Endothelial cell of umbilical vein (primary cell): ENCODE measurements around the gene TIMMDC1. TPM values are rescaled to one million over a fixed set of nuclear protein-coding genes. Genes with fewer than 3 reads are reported as not detected.

ENCODE experiments used
- BruUV-seq: library from RNA; stranded (reverse); fragments of 400-500 nt; replicated peaks from 2 replicates; lab custom pipeline; 2021; lab: Mats Ljungman, UMichigan
- CTCF ChIA-PET: fragments of 300-600, 350-600 bp; sonication (Branson Sonifier 250); formaldehyde crosslinking; loops from one replicate; lab custom pipeline; 2021; ENCODE audit warnings: antibody characterized with exemption, inconsistent platforms; lab: Charles Lee
- POLR2A ChIA-PET: fragments of 300-600, 350-600 bp; sonication (Branson Sonifier 250); formaldehyde crosslinking; loops from one replicate; lab custom pipeline; 2021; ENCODE audit warnings: antibody characterized with exemption, inconsistent platforms; lab: Charles Lee
- DNase-seq: peaks from one replicate; pipeline ENCODE4 v3.0.0-alpha.2; 2011; ENCODE audit warnings: low read depth, low spot score
- FAIRE-seq: peaks from 2 replicates; lab custom pipeline; 2011; peaks lifted over from hg19 to GRCh38; lab: Jason Lieb, UNC
- H2AFZ ChIP-seq: 2 replicates; pipeline ENCODE4 v1.6.0; 2012; ENCODE audit warnings: low read depth, low read length, control low read depth, inconsistent platforms
- H3K27ac ChIP-seq: 2 replicates; pipeline ENCODE4 v1.5.1; 2011; ENCODE audit warnings: low read depth, mild to moderate bottlenecking, control low read depth, low read length, moderate library complexity; ENCODE audit not compliant: insufficient read depth
- H3K27me3 ChIP-seq, 2 experiments: 2 replicates each; pipeline versions ENCODE4 v1.6.0 to v1.6.1; 2011; ENCODE audit warnings: low read length in 2 of 2, mixed read lengths in 1 of 2; ENCODE audit not compliant: control insufficient read depth in 2 of 2, insufficient read depth in 2 of 2
- H3K36me3 ChIP-seq, 2 experiments: 2 replicates in 1 of 2; 3 replicates in 1 of 2; pipeline ENCODE4 v1.5.1; 2011; ENCODE audit warnings: low read length in 2 of 2, mild to moderate bottlenecking in 1 of 2, moderate library complexity in 1 of 2; ENCODE audit not compliant: control insufficient read depth in 2 of 2, insufficient read depth in 2 of 2; ENCODE audit errors: extremely low read depth in 1 of 2
- H3K4me1 ChIP-seq: 3 replicates; pipeline ENCODE4 v1.5.1; 2011; ENCODE audit warnings: mild to moderate bottlenecking, low read length; ENCODE audit not compliant: control insufficient read depth, insufficient read depth; ENCODE audit errors: extremely low read depth
- H3K4me2 ChIP-seq: 2 replicates; pipeline ENCODE4 v1.6.1; 2011; ENCODE audit warnings: low read length, control low read depth, mixed read lengths; ENCODE audit not compliant: insufficient read depth
- H3K4me3 ChIP-seq, 3 experiments: fragments of 200-600 bp in 1 of 3; sonication (generic), shearing (Covaris generic) in 1 of 3; replicated peaks in 1 of 3; 2 replicates each; pipeline ENCODE4 v1.5.1; 2011 to 2016; ENCODE audit warnings: control low read depth in 3 of 3, low read length in 3 of 3, mild to moderate bottlenecking in 2 of 3, inconsistent platforms in 1 of 3, low read depth in 1 of 3, moderate library complexity in 1 of 3; ENCODE audit not compliant: insufficient read depth in 1 of 3
- H3K79me2 ChIP-seq: 2 replicates; pipeline ENCODE4 v1.6.0; 2012; ENCODE audit warnings: low read length, inconsistent platforms; ENCODE audit not compliant: control insufficient read depth, insufficient read depth
- H3K9ac ChIP-seq: replicated peaks from 2 replicates; pipeline ENCODE3; 2011; ENCODE audit warnings: low read length, control low read depth; ENCODE audit not compliant: insufficient read depth; ENCODE audit errors: extremely low read depth
- H3K9me1 ChIP-seq: replicated peaks from 3 replicates; pipeline ENCODE4 v1.6.0; 2011; ENCODE audit warnings: mild to moderate bottlenecking, low read length; ENCODE audit not compliant: control insufficient read depth, insufficient read depth; ENCODE audit errors: extremely low read depth
- H3K9me3 ChIP-seq: replicated peaks from 2 replicates; pipeline ENCODE4 v1.5.1; 2012; ENCODE audit warnings: low read length, inconsistent platforms; ENCODE audit not compliant: control insufficient read depth, insufficient read depth
- H4K20me1 ChIP-seq: replicated peaks from 2 replicates; pipeline ENCODE3; 2011; ENCODE audit warnings: mild to moderate bottlenecking, low read length; ENCODE audit not compliant: control insufficient read depth, insufficient read depth; ENCODE audit errors: extremely low read depth
- POLR2AphosphoS5 ChIP-seq: IDR thresholded peaks from 2 replicates; pipeline ENCODE4 v1.6.1; 2012; ENCODE audit warnings: low read depth, mild to moderate bottlenecking, control low read depth, low read length, moderate library complexity; ENCODE audit not compliant: insufficient read depth
- dilution Hi-C: fragments of 300-500 bp; cut with MboI; formaldehyde crosslinking; loops from one replicate; pipeline ENCODE4 v1.15.0; 2019; ENCODE audit warnings: low sequenced_read_pairs; ENCODE audit not compliant: extremely low pct_ligation_motif_present
- intact Hi-C: fragments of 100-400 bp; cut with micrococcal nuclease; formaldehyde crosslinking; loops from one replicate; pipeline ENCODE4 v1.10.0; 2022
- polyA plus RNA-seq, 4 experiments: library from polyadenylated mRNA; depleted of rRNA in 3 of 4; stranded (reverse) in 3 of 4; unstranded in 1 of 4; fragments of >200 nt; gene quantifications; 2 replicates each; pipeline versions ENCODE4 v1.2.1 to v1.2.3, GENCODE V29; 2011 to 2012; ENCODE audit warnings: missing spikeins in 1 of 4
- total RNA-seq: library from RNA; stranded (reverse); gene quantifications from 2 replicates; pipeline ENCODE4 v1.2.3, GENCODE V29; 2021

The TIMMDC1 gene
- total and polyA plus RNA-seq, 2 donors (not counting 3 experiments of a cell fraction or from before 2014, with no cell fraction given): 49.2 to 76.2 TPM

GRCh38 chr3:119571688-119572087 lies 73.3 kb downstream of the TIMMDC1 start:
- ChIA-PET CTCF (no interaction called here), POLR2A (no interaction called here)
- peak; percentile 18 for FAIRE-seq
- Histone ChIP-seq H4K20me1 (no peaks in the 10 kb centered on the region), H3K9ac (no peak overlapping the region), H3K27me3 (peaks cover 3 to 4% of the 10 kb centered on the region in 2 experiments), H3K79me2 (no peaks in the 10 kb centered on the region), H3K4me2 (no peak overlapping the region), H3K9me1 (no peaks in the 10 kb centered on the region), H3K4me1 (no peaks in the 10 kb centered on the region), H3K4me3 (no peak overlapping the region), H3K36me3 (no peaks in the 10 kb centered on the region), H3K27ac (no peak overlapping the region), H2AFZ (no peak overlapping the region), H3K9me3 (no peaks in the 10 kb centered on the region)
- TF ChIP-seq POLR2AphosphoS5: no peak
- dilution Hi-C loops (no loop called here), intact Hi-C loops (no loop called here)
- peak; percentile 13 for DNase-seq
- no TSS peak for BruUV-seq

Other genes with a start within 250 kb of the TIMMDC1 start
- 64.8 and 65.8 TPM in 2 replicates for gene ARHGAP31, start 204.2 kb upstream of the TIMMDC1 start, total RNA-seq
- 20.1 and 25.5 TPM in 2 replicates for gene ARHGAP31, start 204.2 kb upstream of the TIMMDC1 start, polyA plus RNA-seq
- gene TMEM39A, start 34.9 kb upstream of the TIMMDC1 start, total RNA-seq: 53.0 and 56.0 TPM in 2 replicates
- 43.6 and 44.6 TPM in 2 replicates for gene TMEM39A, start 34.9 kb upstream of the TIMMDC1 start, polyA plus RNA-seq
- 17.8 and 25.0 TPM in 2 replicates for gene POGLUT1, start 29.6 kb upstream of the TIMMDC1 start, total RNA-seq
- 7.5 and 9.5 TPM in 2 replicates for gene POGLUT1, start 29.6 kb upstream of the TIMMDC1 start, polyA plus RNA-seq
- not detected in 2 replicates for gene CD80, start 61.1 kb downstream of the TIMMDC1 start, total RNA-seq
- gene CD80, start 61.1 kb downstream of the TIMMDC1 start, polyA plus RNA-seq: not detected in 2 replicates
- 6.0 and 8.0 TPM in 2 replicates for gene ADPRH, start 80.9 kb downstream of the TIMMDC1 start, total RNA-seq
- 3.3 and 3.5 TPM in 2 replicates for gene ADPRH, start 80.9 kb downstream of the TIMMDC1 start, polyA plus RNA-seq
- not detected in 2 replicates for gene PLA1A, start 99.3 kb downstream of the TIMMDC1 start, total RNA-seq
- gene PLA1A, start 99.3 kb downstream of the TIMMDC1 start, polyA plus RNA-seq: 0.07 and 0.14 TPM in 2 replicates
- 0.66 TPM in 1 of 2 replicates, not detected in the other for gene POPDC2, start 162.0 kb downstream of the TIMMDC1 start, total RNA-seq
- gene POPDC2, start 162.0 kb downstream of the TIMMDC1 start, polyA plus RNA-seq: 0.57 and 1.3 TPM in 2 replicates
- gene COX17, start 178.9 kb downstream of the TIMMDC1 start, total RNA-seq: 31.3 and 37.6 TPM in 2 replicates
- gene COX17, start 178.9 kb downstream of the TIMMDC1 start, polyA plus RNA-seq: 15.3 and 19.8 TPM in 2 replicates
- gene CFAP91, start 204.5 kb downstream of the TIMMDC1 start, total RNA-seq: 0.40 and 0.51 TPM in 2 replicates
- gene CFAP91, start 204.5 kb downstream of the TIMMDC1 start, polyA plus RNA-seq: 0.54 and 1.0 TPM in 2 replicates